Astrocyte of the hippocampus (primary cell): Measurements from ENCODE around the gene LRRC74B.
"Not testable (repeated sequence)": the region's sequence is repeated elsewhere in the genome, so short reads cannot be mapped to it uniquely, and the experiment has no call there.

Experiments
- DNase-seq: peaks from one replicate; pipeline ENCODE4 v3.0.0; 2011; ENCODE audit warnings: low read depth, low spot score

The LRRC74B gene

GRCh38 chr22:21076912-21077625, 31.3 kb downstream of the LRRC74B start:
- no peak for DNase-seq

- no peak for DNase-seq
Measured at GRCh38 chr22:21077884-21078508, 32.2 kb downstream of the LRRC74B start.

DNA sequence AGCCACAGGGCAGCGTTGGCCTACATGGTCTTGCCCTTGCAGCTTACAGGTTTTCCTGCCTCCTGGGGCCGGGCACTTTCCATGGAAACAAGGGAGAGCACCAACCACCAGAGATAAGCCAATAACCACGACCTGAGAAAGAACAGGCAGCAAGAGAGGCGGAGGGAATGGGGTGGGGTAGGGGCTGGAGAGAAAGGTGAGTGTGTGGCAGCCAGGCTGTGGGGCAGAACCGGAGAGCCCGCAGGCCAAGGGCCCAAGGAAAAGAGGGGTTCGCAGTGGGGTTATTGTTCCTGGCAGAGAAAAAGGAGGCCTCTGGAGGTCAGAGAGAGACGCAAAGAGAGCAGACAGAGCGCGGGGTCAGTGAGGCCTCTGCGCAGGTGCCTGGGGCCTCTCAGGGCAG, 33.2 kb downstream of the LRRC74B start:
- DNase-seq = no peak

DNA sequence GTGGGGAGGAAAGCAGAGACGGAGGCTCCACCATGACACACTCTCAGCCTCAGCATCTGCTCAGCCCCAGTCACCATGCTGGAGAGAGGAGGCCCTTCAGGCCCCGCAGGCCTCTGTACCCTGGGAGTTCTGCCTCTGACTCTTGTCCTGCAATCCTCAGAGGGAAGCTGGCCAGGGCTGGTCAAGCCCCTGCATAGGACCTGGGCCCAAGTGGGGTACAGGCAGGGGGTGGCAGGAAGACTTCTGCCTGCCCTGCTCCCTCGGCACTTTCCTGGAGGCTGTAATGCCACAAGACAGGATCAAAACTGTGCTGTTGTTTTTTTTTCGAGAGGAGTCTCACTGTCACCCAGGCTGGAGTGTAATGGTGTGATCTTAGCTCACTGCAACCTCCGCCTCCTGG, 33.7 kb downstream of the LRRC74B start:
- no peak for DNase-seq

- no peak for DNase-seq
Measured at GRCh38 chr22:21080435-21081137, 34.8 kb downstream of the LRRC74B start.

DNA sequence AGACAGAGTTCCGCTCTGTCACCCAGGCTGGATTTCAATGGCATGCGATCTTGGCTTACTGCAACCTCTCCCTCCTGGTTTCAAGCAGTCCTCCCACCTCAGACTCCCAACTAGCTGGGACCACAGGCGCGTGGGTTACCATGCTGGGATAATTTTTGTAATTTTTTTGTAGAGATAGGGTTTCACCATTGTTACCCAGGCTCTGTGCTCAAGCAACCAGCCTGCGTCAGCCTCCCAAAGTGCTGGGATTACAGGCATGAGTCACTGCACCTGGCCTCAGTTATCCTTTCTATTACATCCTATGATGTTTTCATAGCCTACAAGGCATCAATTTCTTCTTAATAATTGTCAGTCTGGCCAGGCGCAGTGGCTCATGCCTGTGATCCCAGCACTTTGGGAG, 36.5 kb downstream of the LRRC74B start:
- no peak for DNase-seq

DNA sequence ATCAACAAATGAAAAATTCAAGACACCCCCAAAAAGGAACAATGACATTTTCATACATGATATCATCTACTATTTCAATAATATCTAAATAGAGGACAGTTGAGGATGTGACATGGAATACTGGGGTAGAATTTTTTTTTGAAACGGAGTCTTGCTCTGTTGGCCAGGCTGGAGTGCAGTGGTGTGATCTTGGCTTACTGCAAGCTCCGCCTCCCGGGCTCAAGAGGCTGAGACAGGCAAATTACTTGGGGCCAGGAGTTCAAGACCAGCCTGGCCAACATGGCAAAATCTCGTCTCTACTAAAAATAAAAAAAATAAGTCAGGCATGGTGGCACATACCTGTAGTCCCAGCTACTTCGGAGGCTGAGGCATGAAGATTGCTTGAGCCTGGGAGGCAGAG, 41.4 kb downstream of the LRRC74B start:
- no peak for DNase-seq

DNA sequence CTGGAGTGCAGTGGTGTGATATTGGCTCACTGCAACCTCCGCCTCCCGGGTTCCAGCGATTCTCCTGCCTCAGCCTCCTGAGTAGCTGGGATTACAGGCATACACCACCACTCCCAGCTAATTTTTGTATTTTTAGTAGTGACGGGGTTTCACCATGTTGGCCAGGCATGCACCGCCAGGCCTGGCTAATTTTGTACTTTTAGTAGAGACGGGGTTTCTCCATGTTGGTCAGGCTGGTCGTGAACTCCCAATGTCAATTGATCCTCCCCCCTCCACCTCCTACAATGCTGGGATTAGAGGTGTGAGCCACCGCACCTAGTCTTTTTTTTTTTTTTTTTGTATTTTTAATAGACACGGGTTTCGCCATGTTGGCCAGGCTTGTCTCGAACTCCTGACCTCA, 42.2 kb downstream of the LRRC74B start:
- DNase-seq = not testable (repeated sequence)

GRCh38 chr22:21091220-21091619, 45.5 kb downstream of the LRRC74B start:
- not testable (repeated sequence) for DNase-seq

DNA sequence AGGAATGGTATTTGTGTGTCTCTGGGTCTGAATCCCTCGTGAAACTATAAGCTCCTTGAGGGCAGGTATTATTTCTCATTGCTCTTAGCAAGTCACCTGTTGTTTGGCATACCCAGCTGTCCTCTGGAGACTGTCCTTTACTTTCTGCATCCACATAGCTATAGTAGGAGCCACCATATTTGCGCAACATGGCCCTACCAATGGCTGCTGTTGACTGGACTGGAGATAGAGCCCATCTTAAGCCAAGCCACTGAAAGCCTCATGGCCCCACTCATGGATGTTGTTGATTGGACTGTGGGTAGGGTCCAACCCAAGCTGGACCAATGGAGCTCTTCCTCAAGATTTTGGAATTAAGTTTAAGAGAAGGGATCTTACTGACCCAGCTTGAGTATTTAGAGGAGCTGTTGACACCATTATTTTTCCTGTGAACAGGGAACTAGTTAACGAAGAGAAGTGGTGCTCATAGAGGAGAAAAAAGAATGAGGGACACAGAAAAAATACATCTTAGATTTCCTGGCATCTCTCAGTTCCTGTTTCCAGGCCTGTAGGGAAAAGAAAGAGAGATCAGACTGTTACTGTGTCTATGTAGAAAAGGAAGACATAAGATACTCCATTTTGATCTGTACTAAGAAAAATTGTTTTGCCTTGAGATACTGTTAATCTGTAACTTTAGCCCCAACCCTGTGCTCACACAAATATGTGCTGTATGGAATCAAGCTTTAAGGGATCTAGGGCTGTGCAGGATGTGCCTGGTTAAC, 47.2 kb downstream of the LRRC74B start:
- no peak for DNase-seq

DNA sequence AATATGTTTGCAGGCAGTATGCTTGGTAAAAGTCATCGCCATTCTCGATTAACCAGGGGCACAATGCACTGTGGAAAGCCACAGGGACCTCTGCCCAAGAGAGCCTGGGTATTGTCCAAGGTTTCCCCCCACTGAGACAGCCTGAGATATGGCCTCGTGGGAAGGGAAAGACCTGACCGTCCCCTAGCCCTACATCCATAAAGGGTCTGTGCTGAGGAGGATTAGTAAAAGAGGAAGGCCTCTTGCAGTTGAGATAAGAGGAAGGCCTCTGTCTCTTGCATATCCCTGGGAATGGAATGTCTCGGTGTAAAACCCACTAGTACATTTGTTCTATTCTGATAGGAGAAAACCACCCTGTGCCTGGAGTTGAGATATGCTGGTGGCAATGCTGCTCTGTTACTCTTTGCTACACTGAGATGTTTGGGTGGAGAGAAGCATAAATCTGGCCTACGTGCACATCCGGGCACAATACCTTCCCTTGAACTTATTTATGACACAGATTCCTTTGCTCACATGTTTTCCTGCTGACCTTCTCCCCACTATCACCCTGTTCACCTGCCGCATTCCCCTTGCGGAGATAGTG, 47.9 kb downstream of the LRRC74B start:
- not testable (repeated sequence) for DNase-seq

DNA sequence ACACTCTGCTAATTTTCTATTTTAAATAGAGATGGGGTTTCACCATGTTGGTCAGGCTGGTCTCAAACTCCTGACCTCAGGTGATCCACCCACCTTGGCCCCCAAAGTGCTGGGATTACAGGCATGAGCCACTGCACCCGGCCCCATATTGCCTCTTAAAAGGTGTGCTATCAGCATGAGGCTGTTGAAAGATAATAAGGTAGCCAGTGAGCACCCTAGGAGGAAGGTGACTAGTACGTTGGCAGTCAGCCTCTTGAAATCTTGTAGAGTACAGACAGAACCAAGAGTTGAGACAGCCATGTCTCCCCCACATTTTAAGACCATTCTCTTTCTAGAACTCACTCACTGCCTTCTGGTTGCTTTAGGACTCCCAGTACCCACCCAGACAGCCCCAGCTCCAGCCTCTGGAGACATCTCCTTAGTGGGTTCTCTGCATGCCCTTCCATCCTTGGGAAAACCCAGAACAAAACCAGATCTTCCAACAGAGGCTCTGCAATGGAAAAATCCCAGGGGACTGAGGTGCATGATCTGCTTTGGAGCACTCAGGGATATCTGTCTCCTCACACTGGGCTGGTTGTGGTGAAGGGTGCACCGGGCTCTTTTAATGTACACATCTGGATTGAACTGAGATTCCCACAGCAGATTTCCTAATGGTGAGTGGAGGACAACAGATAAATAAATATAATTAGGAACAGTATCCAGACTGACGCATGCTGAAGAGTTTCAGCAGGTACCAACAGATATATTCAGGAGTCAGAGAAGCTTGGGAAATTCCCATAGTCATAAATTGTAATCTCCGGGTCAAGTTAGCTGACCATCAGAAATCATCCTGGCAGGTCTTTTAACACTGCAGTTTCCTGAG, 49.4 kb downstream of the LRRC74B start:
- no peak for DNase-seq

DNA sequence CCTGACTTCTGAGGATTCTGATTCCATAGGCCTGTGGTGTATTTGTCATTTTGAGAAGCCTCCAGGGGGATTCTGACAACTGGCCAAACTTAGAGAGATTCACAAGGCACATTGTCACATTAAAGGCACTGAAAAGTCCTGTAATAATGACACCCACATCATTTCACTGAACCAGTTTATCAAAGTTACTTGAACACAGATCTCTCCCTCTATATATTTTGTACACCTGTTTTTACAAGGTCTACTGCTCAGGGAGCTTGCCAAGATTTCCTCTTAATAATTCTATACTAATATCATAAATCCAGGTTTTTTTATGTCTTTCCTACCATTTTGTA, 50.0 kb downstream of the LRRC74B start:
- no peak for DNase-seq

DNA sequence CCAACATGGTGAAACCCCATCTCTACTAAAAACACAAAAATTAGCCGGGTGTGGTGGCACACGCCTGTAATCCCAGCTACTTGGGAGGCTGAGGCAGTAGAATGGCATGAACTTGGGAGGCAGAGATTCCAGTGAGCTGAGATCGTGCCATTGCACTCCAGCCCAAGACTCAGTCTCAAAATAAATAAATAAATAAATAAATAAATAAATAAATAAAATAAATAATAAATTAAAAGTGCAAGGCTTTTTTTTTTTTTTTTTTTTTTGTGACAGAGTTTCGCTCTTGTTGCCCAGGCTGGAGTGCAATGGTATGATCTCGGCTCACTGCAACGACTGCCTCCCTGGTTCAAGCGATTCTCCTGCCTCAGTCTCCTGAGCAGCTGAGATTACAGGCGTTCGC, 51.1 kb downstream of the LRRC74B start:
- not testable (repeated sequence) for DNase-seq

- DNase-seq = no peak
Measured at GRCh38 chr22:21098099-21098671, 52.4 kb downstream of the LRRC74B start.

GRCh38 chr22:21099578-21099977, 53.8 kb downstream of the LRRC74B start:
- no peak for DNase-seq

DNA sequence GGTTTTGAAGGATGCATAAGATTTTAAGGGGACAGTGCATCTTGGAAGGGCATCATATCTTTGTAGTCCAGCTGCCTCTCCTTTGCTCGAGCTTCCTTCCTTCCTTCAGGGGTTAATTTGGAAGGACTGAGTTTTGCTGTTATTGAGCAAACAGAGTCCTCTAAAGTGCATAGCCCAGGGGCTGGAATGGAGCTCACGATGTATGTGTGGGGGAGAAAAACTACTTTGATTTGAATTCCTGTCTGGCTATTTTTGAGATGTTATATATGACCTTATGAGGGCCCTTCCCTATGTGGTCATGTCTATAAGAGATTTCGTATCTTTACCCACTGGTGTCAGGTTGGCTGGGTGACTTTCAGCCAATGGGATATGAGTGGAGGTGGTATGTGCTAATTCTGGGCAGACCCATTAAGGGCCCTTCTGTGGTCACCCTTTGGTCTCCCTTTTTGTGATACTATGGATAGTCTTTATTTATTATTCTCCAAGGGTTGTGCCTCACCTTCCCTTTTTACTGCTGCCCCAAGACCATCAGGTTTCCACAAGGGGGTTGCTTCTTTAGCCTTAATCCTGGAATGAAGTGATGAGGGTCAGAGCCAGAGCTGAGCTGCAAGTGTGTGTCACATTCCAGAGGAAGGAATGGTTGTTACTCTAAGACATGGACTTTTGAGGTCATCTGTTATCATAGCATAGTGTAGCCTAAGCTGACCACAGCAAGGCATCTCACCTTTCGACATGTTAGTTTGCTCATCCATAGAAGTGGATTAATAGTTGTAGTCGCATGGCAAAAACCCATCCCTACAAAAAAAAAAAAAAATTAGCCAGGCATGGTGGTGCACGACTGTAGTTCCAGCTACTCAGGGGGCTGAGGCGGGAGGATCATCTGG, 54.6 kb downstream of the LRRC74B start:
- no peak for DNase-seq

GRCh38 chr22:21101877-21102638, 56.3 kb downstream of the LRRC74B start:
- DNase-seq = no peak
